HepG2 (cell line): Measurements from ENCODE around the gene HSD3B7. TPM values are rescaled to one million over a fixed set of nuclear protein-coding genes. Genes with fewer than 3 reads are reported as not detected.

ENCODE experiments used
- CCAR2 ChIP-seq: fragments of 200-400 bp; formaldehyde crosslinking; optimal IDR thresholded peaks from 2 replicates; pipeline ENCODE3; 2018; ENCODE audit warnings: low read depth, mild to moderate bottlenecking, low read length, moderate library complexity
- HDAC1 ChIP-seq: sonication (generic); formaldehyde crosslinking; IDR thresholded peaks from 2 replicates; pipeline ENCODE4 v1.5.1; 2020; ENCODE audit warnings: mild to moderate bottlenecking, missing genetic modification reagents
- MEIS1 ChIP-seq: sonication (generic); formaldehyde crosslinking; IDR thresholded peaks from 2 replicates; pipeline ENCODE4 v1.9.0; 2021; ENCODE audit warnings: mild to moderate bottlenecking, missing genetic modification reagents, moderate library complexity, borderline replicate concordance
- RBAK ChIP-seq: sonication (generic); formaldehyde crosslinking; IDR thresholded peaks from 2 replicates; pipeline ENCODE4 v1.5.1; 2020; ENCODE audit warnings: mild to moderate bottlenecking, missing genetic modification reagents
- SKI ChIP-seq: fragments of 450-650 bp; IDR thresholded peaks from one replicate; pipeline ENCODE4 v1.6.1; 2018; ENCODE audit warnings: mild to moderate bottlenecking; ENCODE audit not compliant: partially characterized antibody
- ZNF251 ChIP-seq: sonication (generic); formaldehyde crosslinking; IDR thresholded peaks from 2 replicates; pipeline ENCODE4 v1.9.0; 2021; ENCODE audit warnings: mild to moderate bottlenecking, missing genetic modification reagents
- ZNF280B ChIP-seq: sonication (generic); formaldehyde crosslinking; IDR thresholded peaks from 2 replicates; pipeline ENCODE4 v1.5.0; 2020; ENCODE audit warnings: missing genetic modification reagents, mild to moderate bottlenecking, borderline replicate concordance
- ZNF441 ChIP-seq: sonication (generic); formaldehyde crosslinking; IDR thresholded peaks from 2 replicates; pipeline ENCODE4 v1.7.0; 2021; ENCODE audit warnings: missing genetic modification reagents, borderline replicate concordance
- ZNF609 ChIP-seq: sonication (generic); formaldehyde crosslinking; IDR thresholded peaks from 2 replicates; pipeline ENCODE4 v1.4.0; 2020; ENCODE audit warnings: mild to moderate bottlenecking, missing genetic modification reagents, borderline replicate concordance
- polyA plus RNA-seq, 8 experiments: library from polyadenylated mRNA; depleted of rRNA in 3 of 8; stranded (reverse) in 7 of 8; unstranded in 1 of 8; fragments of >200 nt; fragmentation: Illumina TruSeq in 4 of 8; extraction: Trizol in 4 of 8; gene quantifications; 2 replicates each; pipeline versions ENCODE4 v1.2.1 to v1.2.3, GENCODE V29; 2011 to 2016; ENCODE audit warnings: low read depth in 4 of 8, missing spikeins in 1 of 8, mixed read lengths in 1 of 8; ENCODE audit not compliant: insufficient read depth in 1 of 8
- total RNA-seq, 5 experiments: library from RNA; depleted of rRNA; stranded (reverse); fragments of >200 nt; fragmentation: Illumina TruSeq; extraction: Trizol; gene quantifications; 2 replicates each; pipeline ENCODE4 v1.2.3, GENCODE V29; 2016; ENCODE audit warnings: low read depth in 1 of 5
- TF ChIP-seq, protein P1 (sequence below): sonication (generic); formaldehyde crosslinking; conservative IDR thresholded peaks from 2 replicates; pipeline ENCODE4 v1.4.0; 2020; ENCODE audit warnings: mild to moderate bottlenecking, missing genetic modification reagents, moderate library complexity
- TF ChIP-seq, protein P2 (sequence below): IDR thresholded peaks from 2 replicates; pipeline ENCODE4 v1.6.1; 2018; ENCODE audit warnings: missing genetic modification reagents
- TF ChIP-seq, protein P3 (sequence below): sonication (generic); formaldehyde crosslinking; IDR thresholded peaks from 2 replicates; pipeline ENCODE4 v1.4.0; 2020; ENCODE audit warnings: missing genetic modification reagents

HSD3B7 gene
- total and polyA plus RNA-seq, 2 of the 13 experiments (the other 11 are each of a cell fraction or from before 2014, with no cell fraction given): 32.9 to 69.7 TPM

- TF ChIP-seq SKI: no peak
- peak; percentile 89; the same call in 1 of the 2 replicates for TF ChIP-seq ZNF280B
- peak; percentile 77 for TF ChIP-seq MEIS1 (CRISPR knock-in tag)
- TF ChIP-seq, protein P1, sequence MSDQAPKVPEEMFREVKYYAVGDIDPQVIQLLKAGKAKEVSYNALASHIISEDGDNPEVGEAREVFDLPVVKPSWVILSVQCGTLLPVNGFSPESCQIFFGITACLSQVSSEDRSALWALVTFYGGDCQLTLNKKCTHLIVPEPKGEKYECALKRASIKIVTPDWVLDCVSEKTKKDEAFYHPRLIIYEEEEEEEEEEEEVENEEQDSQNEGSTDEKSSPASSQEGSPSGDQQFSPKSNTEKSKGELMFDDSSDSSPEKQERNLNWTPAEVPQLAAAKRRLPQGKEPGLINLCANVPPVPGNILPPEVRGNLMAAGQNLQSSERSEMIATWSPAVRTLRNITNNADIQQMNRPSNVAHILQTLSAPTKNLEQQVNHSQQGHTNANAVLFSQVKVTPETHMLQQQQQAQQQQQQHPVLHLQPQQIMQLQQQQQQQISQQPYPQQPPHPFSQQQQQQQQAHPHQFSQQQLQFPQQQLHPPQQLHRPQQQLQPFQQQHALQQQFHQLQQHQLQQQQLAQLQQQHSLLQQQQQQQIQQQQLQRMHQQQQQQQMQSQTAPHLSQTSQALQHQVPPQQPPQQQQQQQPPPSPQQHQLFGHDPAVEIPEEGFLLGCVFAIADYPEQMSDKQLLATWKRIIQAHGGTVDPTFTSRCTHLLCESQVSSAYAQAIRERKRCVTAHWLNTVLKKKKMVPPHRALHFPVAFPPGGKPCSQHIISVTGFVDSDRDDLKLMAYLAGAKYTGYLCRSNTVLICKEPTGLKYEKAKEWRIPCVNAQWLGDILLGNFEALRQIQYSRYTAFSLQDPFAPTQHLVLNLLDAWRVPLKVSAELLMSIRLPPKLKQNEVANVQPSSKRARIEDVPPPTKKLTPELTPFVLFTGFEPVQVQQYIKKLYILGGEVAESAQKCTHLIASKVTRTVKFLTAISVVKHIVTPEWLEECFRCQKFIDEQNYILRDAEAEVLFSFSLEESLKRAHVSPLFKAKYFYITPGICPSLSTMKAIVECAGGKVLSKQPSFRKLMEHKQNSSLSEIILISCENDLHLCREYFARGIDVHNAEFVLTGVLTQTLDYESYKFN: peak; percentile 9
- TF ChIP-seq, protein P2, sequence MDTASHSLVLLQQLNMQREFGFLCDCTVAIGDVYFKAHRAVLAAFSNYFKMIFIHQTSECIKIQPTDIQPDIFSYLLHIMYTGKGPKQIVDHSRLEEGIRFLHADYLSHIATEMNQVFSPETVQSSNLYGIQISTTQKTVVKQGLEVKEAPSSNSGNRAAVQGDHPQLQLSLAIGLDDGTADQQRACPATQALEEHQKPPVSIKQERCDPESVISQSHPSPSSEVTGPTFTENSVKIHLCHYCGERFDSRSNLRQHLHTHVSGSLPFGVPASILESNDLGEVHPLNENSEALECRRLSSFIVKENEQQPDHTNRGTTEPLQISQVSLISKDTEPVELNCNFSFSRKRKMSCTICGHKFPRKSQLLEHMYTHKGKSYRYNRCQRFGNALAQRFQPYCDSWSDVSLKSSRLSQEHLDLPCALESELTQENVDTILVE (CRISPR knock-in tag): 0 out of 2 replicates have a peak, but pooled peaks have one; percentile 12
- TF ChIP-seq ZNF609: no peak; the same call in 1 of the 2 replicates
- TF ChIP-seq HDAC1: peak; percentile 27
- peak; percentile 34; the same call in 1 of the 2 replicates for TF ChIP-seq RBAK (CRISPR knock-in tag)
- TF ChIP-seq, protein P3, sequence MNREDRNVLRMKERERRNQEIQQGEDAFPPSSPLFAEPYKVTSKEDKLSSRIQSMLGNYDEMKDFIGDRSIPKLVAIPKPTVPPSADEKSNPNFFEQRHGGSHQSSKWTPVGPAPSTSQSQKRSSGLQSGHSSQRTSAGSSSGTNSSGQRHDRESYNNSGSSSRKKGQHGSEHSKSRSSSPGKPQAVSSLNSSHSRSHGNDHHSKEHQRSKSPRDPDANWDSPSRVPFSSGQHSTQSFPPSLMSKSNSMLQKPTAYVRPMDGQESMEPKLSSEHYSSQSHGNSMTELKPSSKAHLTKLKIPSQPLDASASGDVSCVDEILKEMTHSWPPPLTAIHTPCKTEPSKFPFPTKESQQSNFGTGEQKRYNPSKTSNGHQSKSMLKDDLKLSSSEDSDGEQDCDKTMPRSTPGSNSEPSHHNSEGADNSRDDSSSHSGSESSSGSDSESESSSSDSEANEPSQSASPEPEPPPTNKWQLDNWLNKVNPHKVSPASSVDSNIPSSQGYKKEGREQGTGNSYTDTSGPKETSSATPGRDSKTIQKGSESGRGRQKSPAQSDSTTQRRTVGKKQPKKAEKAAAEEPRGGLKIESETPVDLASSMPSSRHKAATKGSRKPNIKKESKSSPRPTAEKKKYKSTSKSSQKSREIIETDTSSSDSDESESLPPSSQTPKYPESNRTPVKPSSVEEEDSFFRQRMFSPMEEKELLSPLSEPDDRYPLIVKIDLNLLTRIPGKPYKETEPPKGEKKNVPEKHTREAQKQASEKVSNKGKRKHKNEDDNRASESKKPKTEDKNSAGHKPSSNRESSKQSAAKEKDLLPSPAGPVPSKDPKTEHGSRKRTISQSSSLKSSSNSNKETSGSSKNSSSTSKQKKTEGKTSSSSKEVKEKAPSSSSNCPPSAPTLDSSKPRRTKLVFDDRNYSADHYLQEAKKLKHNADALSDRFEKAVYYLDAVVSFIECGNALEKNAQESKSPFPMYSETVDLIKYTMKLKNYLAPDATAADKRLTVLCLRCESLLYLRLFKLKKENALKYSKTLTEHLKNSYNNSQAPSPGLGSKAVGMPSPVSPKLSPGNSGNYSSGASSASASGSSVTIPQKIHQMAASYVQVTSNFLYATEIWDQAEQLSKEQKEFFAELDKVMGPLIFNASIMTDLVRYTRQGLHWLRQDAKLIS (CRISPR knock-in tag): no peak
- peak; percentile 84 for TF ChIP-seq ZNF441 (CRISPR knock-in tag)
- no peak for TF ChIP-seq CCAR2
- TF ChIP-seq ZNF251 (CRISPR knock-in tag): peak; percentile 46; the same call in 1 of the 2 replicates
Measured at GRCh38 chr16:30985401-30986128, 558 bp downstream of the HSD3B7 start (continued).
